ENCODE data around the gene LRRC4C.
A peak's percentile ranks its signal among the peaks of the same experiment; 100 is the strongest.

Gene LRRC4C

DNA sequence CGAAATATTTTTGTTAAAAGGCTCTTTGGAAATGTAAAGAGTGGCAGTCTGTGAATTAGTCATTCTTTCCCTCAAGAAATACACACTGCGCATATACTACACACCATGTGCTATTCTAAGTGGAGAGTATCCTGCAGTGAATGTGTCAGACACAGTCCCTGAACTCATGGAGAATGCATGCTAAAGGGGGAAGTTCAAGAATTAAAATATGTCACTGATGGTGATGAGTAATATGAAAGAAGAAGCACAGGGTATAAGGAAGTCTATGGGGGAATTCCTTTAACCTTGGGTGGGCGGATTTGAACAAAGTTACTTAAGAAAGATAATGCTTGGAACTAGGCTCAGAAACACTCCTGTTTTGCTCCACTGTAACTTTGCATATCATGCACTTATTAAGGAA, 153.0 kb downstream of the LRRC4C start:
- Histone ChIP-seq H3K36me3 (ENCODE audit: control insufficient read depth, insufficient read depth, low read length) (no peaks in the 10 kb centered on the region), H3K4me3 (replicated peaks; ENCODE audit: low read depth, low read length) (no peak overlapping the region), H3K27me3 (replicated peaks; ENCODE audit: control insufficient read depth, insufficient read depth, low read length) (no peaks in the 10 kb centered on the region)
- no peak for TF ChIP-seq CTCF (IDR thresholded peaks at IDR 0.05; ENCODE audit: insufficient read depth, low read length, poor library complexity, severe bottlenecking)
- no peak for DNase-seq (ENCODE audit: extremely low read depth, insufficient read length)

GRCh38 chr11:41301023-41301422, 158.4 kb downstream of the LRRC4C start:
- Histone ChIP-seq H3K27me3 (replicated peaks; ENCODE audit: control insufficient read depth, insufficient read depth, low read length) (no peaks in the 10 kb centered on the region), H3K4me3 (replicated peaks; ENCODE audit: low read depth, low read length) (no peak overlapping the region), H3K36me3 (ENCODE audit: control insufficient read depth, insufficient read depth, low read length) (no peaks in the 10 kb centered on the region)
- TF ChIP-seq CTCF (IDR thresholded peaks at IDR 0.05; ENCODE audit: insufficient read depth, low read length, poor library complexity, severe bottlenecking) = no peak
- DNase-seq (ENCODE audit: extremely low read depth, insufficient read length) = no peak

DNA sequence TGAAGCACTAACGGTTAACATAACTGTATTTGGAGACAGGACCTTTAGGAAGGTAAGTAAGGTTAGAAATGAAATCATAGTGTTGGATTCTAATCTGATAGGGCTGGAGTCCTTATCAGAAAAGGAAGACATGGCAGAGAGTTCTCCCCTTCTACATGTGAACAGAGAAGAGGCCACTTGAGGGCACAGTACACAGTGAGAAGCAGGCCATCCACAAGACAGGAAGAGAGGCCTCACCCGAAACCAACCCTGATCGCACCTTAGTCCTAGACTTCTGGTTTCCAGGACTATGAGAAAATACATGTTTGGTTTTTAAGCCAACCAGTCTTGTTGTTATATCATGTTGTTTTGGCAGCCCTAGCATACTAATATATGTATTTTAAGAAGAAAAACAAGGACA, 170.0 kb downstream of the LRRC4C start:
- H3K4me3 ChIP-seq (replicated peaks; ENCODE audit: low read depth, low read length) = no peak overlapping the region
- DNase-seq (ENCODE audit: extremely low read depth, insufficient read length) = no peak
- H3K36me3 ChIP-seq (ENCODE audit: control insufficient read depth, insufficient read depth, low read length) = no peaks in the 10 kb centered on the region
- TF ChIP-seq CTCF (IDR thresholded peaks at IDR 0.05; ENCODE audit: insufficient read depth, low read length, poor library complexity, severe bottlenecking) = peak; percentile 36
- H3K27me3 ChIP-seq (replicated peaks; ENCODE audit: control insufficient read depth, insufficient read depth, low read length) = no peaks in the 10 kb centered on the region

DNA sequence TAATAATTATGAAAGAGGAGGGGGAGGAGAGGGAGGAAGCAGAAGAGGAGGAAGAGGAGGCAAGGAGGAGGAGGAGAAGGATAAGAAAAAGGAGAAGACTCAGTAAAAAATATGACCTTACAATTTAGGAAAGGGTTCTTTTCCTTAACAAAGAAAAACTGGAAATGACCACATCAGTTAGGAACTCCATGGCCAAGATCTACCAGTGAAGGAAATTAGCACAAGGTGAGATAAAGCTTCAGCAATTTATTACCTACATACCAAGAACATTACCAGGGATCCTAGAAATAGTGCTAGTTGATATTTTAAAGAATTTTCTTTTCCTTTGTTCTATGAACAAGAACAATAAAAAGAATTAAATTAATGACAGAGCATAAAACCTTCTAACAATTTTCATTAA, 172.7 kb downstream of the LRRC4C start:
- Histone ChIP-seq H3K27me3 (replicated peaks; ENCODE audit: control insufficient read depth, insufficient read depth, low read length) (no peaks in the 10 kb centered on the region), H3K36me3 (ENCODE audit: control insufficient read depth, insufficient read depth, low read length) (no peaks in the 10 kb centered on the region), H3K4me3 (replicated peaks; ENCODE audit: low read depth, low read length) (no peak overlapping the region)
- DNase-seq (ENCODE audit: extremely low read depth, insufficient read length) = no peak
- TF ChIP-seq CTCF (IDR thresholded peaks at IDR 0.05; ENCODE audit: insufficient read depth, low read length, poor library complexity, severe bottlenecking) = no peak

DNA sequence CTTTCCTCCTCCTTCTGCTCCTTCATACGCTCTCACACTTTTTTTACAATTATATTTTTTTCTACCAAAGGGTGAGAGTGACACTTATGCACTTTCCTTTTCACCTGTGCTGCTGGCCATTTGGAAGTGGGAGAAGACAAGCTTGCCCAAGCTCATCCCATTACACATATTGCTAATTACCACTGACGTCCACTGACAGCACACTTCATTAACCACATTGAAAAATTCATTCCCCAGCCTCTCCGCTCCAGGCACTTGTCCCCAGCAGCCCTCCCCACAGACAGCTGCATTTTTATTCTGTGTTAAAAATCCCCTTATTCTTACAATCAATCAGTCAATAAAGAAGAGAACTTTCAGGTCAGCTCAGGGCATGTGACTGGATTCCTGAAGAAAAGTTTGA, 175.1 kb downstream of the LRRC4C start:
- no peak overlapping the region for H3K4me3 ChIP-seq (replicated peaks; ENCODE audit: low read depth, low read length)
- no peak for DNase-seq (ENCODE audit: extremely low read depth, insufficient read length)
- no peaks in the 10 kb centered on the region for H3K27me3 ChIP-seq (replicated peaks; ENCODE audit: control insufficient read depth, insufficient read depth, low read length)
- H3K36me3 ChIP-seq (ENCODE audit: control insufficient read depth, insufficient read depth, low read length) = no peaks in the 10 kb centered on the region
- TF ChIP-seq CTCF (IDR thresholded peaks at IDR 0.05; ENCODE audit: insufficient read depth, low read length, poor library complexity, severe bottlenecking) = no peak

DNA sequence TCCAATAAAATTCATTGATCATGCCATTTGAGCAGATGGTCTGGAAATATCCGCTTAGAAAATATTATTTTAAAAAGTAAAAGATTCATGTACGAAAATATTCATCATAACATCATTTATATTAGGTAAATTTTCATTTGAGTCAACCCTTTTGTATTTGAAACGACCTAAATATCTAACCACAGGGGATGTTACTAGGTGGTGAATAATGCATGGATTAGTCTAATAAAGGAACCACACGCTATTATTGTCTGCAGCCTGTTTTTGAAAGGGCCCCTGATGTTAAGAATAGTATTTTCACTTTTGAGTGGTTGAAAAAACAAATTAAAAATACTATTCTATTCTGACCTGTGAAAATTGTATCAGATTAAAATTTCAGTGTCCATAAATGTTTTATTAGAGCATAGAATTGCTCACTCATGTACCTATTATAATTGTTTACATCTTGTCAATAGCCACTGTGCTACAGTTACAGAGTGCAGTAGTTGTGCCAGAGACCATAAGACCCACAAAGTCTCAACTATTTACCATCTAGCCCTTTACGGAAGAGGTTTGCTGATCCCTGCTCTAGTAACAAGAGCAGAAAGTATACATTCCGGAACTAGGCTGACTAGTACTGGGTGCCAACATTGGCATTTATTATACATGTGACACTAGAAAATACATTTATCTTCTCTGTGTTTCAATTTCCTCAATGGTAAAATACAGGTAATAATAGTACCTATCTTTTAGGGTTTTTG, 176.1 kb downstream of the LRRC4C start:
- Histone ChIP-seq H3K4me3 (replicated peaks; ENCODE audit: low read depth, low read length) (no peak overlapping the region), H3K27me3 (replicated peaks; ENCODE audit: control insufficient read depth, insufficient read depth, low read length) (no peaks in the 10 kb centered on the region), H3K36me3 (ENCODE audit: control insufficient read depth, insufficient read depth, low read length) (no peaks in the 10 kb centered on the region)
- TF ChIP-seq CTCF (IDR thresholded peaks at IDR 0.05; ENCODE audit: insufficient read depth, low read length, poor library complexity, severe bottlenecking) = no peak
- DNase-seq (ENCODE audit: extremely low read depth, insufficient read length) = no peak
